GM13976 (cell line): ENCODE data around the gene SLC26A2.

ENCODE experiments used
- DNase-seq: peaks from one replicate; pipeline ENCODE4 v3.0.0; 2012; ENCODE audit warnings: low spot score
- in situ Hi-C: fragments of 300-500 bp; cut with MboI; formaldehyde crosslinking; loops from one replicate; pipeline ENCODE4 v1.12.0; 2022; ENCODE audit warnings: low sequenced_read_pairs, mixed read lengths, inconsistent platforms; ENCODE audit not compliant: unreplicated experiment
- TF ChIP-seq, protein P1 (sequence below): IDR thresholded peaks from 2 replicates; pipeline ENCODE4 v1.5.1; 2012; ENCODE audit warnings: borderline replicate concordance, mild to moderate bottlenecking; ENCODE audit not compliant: insufficient read depth; ENCODE audit errors: extremely low read depth, missing control alignments, control extremely low read depth

The SLC26A2 gene

DNA sequence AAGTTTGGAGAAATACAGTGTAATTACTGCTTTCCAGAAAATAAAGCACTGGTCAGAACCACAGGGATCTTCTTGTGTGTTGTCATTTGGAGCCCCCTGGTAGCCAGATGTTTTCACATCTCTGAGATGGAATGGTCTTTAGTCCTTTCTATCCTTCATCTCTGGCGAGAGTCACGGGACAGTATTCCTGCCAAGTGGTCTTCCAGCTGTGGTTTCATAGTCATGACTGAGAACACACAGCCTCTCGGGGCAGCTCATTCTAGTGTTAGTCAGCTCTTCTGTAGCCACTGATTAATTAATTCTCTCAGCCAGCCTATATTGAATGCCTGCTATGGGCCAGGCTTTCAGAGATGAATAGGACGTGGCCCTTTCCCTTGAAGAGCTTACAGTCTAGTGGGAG, 74.1 kb downstream of the SLC26A2 start:
- in situ Hi-C loops: no loop called here
- TF ChIP-seq, protein P1, sequence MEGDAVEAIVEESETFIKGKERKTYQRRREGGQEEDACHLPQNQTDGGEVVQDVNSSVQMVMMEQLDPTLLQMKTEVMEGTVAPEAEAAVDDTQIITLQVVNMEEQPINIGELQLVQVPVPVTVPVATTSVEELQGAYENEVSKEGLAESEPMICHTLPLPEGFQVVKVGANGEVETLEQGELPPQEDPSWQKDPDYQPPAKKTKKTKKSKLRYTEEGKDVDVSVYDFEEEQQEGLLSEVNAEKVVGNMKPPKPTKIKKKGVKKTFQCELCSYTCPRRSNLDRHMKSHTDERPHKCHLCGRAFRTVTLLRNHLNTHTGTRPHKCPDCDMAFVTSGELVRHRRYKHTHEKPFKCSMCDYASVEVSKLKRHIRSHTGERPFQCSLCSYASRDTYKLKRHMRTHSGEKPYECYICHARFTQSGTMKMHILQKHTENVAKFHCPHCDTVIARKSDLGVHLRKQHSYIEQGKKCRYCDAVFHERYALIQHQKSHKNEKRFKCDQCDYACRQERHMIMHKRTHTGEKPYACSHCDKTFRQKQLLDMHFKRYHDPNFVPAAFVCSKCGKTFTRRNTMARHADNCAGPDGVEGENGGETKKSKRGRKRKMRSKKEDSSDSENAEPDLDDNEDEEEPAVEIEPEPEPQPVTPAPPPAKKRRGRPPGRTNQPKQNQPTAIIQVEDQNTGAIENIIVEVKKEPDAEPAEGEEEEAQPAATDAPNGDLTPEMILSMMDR: no peak
- no peak for DNase-seq

GRCh38 chr5:150035139-150035895, 74.8 kb downstream of the SLC26A2 start:
- DNase-seq: no peak
- TF ChIP-seq, protein P1: no peak
- in situ Hi-C loops: no loop called here

DNA sequence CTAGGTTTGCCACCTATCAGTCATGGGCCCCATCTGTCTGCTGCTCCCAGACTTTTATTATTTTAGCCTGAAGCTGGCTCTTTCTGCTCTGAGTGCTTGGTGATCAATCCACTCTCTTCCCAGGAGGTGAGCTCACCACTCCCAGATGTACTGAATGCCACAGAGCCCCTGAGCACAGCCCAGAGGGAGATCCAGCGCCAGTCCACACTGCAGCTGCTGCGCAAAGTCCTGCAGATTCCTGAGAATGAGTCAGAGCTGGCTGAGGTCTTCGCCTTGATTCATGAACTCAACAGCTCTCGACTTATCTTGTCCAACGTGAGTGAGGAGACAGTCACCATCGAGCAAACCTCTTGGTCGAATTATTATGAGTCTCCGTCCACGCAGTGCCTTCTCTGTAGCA, 76.0 kb downstream of the SLC26A2 start:
- TF ChIP-seq, protein P1: no peak
- in situ Hi-C loops: no loop called here
- DNase-seq: no peak
